ELF-1 (cell line): ENCODE results near the gene PTPRU.
"Not testable (repeated sequence)": the region's sequence is repeated elsewhere in the genome, so short reads cannot be mapped to it uniquely, and the experiment has no call there.

Experiments used
- DNase-seq: peaks from one replicate; pipeline ENCODE4 v3.0.0-alpha.2; 2016; ENCODE audit warnings: low read depth, low spot score

The PTPRU gene

DNA sequence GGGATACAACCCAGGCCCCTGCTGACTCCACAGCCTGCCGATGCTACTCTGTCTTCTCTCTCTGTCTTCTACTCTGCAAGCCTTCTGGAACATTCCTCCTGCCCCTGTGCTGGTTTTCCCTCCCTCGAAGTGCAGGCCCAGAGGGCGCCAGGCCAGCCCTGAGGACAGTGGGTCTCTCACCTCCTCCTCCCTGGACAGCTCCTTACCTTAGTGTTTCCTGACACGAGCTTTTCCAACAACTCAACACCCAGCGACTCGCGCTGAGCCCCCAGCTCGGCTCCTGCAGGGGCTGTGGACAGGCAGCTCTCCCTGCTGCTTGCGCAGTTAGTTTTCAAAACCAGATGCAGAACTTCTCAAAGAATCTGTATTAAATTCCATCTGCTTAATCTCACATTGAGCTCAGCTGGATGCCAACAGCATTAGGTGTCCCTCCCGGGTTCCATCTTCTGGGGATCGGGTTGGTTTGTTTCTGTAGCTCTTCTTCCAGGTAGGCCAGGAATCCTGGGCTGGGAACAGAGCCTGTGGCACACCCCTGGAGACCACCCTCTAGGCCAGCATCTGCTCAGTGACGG, 54.2 kb downstream of the PTPRU start:
- DNase-seq, result peak; percentile 28

DNA sequence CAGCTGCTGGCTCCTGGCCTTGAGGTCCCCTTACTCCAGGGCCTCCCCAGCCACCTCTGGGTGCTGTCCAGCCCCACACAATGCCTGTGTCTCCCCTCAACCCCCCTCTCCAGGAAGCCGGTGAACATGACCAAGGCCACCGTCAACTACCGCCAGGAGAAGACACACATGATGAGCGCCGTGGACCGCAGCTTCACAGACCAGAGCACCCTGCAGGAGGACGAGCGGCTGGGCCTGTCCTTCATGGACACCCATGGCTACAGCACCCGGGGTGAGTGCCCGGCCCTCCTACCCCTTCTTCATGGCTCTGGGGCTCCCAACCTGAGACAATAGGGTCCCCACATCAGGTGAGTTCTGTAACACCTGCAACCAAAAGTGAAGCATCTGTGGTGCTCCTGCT, 55.4 kb downstream of the PTPRU start:
- DNase-seq, result no peak

DNA sequence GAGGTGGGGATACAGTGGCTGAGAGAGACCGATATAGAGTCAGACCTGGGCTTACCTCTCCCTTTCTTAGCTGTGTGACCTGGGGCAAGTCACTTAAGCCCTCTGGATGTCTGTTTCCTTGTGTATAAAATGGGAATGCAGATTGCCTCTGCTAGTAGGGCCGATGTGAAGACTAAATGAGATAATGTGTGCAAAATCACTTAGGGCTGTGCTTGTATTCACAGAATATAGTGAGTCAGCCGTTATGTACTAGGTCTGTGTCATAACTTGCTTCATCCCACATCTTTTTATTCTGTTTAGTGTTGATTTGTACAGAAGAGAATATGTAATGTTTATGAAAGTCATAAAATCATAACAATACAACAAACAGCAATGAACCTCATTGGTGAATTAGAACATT, 56.0 kb downstream of the PTPRU start:
- DNase-seq, result no peak

DNA sequence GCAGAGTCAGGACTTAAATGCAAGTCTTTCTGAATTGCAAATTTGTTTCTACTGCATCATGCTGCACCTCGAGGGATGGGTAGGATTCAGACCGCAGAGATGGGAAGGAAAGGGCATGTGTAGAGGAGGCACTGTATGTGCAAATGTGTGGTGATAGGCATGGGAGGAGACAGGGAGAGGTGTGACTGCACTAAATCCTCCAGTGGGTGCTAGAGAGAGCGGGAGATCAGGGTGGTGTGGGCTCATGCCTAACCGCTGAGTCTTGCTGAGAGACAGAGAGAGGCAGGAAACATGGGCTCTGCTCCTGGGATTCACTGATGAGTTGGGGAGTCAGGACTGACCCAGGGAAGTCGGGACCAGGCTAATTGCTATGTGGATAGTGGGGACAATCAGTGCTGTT, 61.1 kb downstream of the PTPRU start:
- DNase-seq, result no peak

DNA sequence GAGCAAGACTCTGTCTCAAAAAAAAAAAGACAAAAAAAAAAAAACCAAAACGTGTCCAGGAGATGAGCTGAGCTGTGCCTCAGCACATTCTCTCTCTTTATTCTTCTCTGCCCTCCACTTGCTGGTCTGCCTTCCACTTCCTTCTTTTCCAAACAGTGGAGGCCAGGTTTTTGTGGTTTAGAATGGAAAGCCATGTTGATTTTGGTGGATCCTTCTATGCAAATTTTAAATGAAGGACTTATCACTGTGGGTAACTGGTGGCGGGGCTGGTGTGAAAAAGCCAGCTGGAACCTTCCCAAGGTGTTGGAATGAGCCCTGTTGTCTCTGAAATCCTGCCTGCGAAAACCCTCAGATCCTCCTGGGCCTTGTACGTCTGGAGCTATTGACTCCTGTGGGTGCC, 61.9 kb downstream of the PTPRU start:
- DNase-seq, result no peak

DNA sequence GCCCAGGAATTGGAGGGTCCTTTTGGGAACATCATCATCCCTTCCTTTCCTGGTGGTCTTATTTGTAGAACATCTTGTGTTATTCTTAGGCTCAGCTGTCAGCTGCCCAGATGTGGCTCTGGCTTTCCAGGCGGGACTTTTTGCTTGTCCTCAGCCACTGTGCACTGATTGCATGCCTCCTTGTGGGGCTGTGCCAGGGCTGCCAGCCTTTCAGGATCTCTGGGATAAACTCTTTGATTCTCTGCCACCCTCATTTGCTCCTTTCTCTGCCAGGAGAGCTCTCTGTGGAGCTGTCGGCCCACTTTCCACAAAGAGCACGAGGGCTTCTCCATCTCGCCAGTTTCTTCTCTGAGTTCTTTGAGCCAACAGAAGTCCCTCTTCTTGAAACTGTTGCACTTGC, 63.1 kb downstream of the PTPRU start:
- no peak for DNase-seq

DNA sequence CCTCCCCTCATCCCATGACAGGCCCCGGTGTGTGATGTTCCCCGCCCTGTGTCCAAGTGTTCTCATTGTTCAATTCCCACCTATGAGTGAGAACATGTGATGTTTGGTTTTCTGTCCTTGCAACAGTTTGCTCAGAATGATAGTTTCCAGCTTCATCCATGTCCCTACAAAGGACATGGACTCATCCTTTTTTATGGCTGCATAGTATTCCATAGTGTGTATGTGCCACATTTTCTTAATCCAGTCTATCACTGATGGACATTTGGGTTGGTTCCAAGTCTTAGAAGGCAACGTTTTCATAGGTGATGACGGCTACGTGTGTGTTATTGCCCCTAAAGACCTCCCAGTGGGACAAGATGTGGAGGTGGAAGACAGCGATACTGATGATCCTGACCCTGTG, 65.4 kb downstream of the PTPRU start:
- not testable (repeated sequence) for DNase-seq

DNA sequence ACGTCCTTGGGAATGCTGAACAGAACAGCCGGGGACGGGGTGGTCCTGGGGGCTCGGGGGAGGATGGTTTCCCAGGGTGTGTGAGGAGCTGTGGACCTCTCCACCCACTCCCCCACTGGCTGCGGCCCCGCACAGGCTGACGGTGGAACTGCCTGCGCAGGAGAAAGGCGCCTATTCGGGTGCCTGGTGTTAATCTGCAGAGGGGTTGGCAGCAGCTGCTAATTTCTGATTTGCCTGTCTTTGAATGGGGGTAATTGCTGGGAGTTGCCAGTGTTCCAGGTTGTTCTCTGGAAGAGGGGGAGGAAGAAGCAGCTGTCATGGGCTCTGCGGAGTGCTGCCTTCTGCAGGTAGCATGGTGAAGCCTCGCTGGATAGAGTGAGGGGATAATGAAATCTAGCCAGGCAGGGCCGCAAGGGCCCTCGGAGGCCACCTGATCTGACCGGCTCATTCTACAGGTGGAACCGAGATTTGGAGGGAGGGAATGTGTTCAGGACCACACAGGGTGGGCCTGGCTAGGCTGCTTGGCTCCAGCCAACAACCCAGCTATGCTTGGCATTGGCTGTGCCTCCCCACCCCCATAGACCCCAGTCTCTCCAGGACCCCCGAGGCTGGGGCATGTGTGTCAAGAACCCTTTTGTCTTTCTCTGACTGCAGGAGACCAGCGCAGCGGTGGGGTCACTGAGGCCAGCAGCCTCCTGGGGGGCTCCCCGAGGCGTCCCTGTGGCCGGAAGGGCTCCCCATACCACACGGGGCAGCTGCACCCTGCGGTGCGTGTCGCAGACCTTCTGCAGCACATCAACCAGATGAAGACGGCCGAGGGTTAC, 67.1 kb downstream of the PTPRU start:
- DNase-seq, result no peak

DNA sequence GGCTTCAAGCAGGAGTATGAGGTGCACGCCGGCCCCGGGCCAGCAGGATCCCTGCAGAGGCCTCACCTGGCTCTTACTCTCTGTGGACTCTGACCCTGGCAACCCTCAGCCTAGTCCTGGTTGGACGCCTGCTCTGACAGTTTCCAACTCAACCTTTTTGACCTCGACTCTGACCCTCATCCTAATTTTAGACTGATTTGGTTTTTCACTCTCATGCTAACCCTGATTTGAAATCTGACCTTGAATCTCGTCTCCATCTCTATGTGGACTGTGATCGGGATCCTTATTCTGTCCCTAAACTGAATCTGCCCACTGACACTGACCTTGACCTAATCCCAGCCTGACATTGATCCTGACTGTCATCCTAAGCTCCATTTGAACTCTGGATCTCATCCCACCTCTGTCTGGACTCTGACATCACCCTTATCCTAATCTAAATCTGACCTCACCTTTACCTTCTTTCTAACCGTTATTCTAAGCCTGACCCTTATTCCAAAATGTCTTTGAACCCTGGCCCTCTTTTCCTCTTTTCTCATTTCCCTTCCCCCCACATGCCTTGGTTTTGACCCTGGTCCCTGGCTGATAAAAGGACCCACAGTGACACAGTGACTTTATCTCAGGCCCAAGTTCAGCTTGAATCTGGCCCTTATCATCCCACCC, 67.8 kb downstream of the PTPRU start:
- no peak for DNase-seq

DNA sequence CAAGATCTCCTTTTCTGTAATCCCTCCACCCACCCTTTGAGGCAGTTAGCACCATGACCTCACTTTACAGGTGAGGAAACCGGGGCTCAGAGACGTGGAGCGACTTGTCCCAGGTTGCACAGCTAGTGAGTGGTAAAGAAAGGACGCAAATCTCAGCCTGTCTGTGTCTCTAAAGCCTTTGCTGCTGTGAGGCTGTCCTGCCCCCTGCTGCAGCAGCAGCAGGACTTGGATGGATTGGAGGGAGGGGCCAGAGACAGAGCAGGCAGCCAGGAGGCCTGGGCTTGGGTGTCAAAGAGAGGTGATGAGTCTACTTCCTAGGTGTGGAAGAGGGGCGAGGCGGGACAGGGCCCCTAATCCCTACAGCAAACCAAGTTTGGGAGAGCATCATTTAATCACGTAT, 69.6 kb downstream of the PTPRU start:
- DNase-seq, result peak; percentile 29

DNA sequence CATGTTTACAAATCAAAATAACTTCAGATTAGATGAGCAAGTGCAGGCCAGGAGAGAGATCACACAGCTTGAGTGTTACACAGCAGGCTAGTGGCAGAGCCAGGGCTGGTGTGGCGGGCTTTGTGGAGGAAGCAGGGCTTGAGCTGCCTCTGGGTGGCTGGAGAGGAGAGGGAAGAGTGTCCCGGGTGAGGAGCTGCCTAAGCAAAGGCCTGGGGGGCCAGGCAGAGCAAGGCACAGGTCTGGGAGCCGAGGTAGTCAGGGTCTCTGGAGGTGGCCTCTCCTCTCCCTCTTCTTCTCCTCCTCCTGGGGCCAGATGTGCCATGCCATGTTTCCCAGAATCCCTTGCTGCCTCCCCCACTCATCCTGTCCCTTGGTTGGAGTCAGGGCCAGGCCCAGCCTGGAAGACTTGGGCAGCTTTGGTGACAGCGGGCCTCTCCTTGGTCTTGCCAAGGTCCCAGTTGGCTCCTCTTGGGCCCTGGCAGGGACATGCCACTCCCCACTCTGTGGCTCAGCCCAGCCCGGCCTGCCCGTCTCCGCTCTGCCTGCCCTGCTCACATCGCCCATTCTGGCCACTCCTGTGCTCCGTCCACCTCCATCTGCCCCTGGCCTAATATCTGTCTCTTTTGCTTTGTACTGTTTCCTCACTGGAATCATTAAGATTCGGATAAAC, 70.3 kb downstream of the PTPRU start:
- no peak for DNase-seq

DNA sequence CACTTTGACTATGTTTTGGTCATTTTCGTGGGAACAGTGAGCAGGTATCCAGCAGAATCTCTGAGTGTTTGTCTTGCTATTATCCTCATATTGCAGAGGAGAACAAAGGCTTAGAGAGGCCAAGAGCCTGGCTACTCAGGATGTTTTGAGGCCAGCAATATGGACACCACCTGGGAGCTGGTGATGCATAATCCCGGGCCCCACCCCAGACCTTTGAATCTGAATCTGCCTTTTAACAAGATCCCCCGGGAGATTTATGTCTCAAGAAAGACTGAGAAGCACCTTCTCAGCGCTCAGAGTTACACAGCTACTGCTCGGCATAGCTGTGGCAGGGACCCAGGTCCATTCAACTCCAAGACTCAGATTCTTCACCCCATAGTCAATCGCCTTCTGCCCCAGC, 72.8 kb downstream of the PTPRU start:
- no peak for DNase-seq

DNA sequence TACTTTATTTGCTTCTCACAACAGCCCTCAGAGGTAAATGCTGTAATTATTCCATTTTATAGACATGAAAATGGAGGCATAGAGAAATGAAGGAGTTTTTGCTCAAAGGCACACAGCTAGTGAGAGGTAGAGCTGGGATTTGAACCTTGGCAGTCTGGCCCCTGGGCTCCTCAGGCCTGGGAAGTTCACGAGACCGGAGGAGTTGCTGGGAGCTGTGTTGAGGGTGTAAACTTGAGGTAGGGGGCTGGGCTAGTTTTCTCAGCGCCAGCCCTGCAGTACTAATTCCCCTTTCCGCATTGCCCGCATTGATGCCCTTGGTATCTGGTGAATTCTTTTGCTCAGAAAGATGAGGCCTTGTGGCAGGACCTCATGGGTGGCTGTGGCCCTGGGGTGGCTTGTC, 73.3 kb downstream of the PTPRU start:
- DNase-seq, result no peak

DNA sequence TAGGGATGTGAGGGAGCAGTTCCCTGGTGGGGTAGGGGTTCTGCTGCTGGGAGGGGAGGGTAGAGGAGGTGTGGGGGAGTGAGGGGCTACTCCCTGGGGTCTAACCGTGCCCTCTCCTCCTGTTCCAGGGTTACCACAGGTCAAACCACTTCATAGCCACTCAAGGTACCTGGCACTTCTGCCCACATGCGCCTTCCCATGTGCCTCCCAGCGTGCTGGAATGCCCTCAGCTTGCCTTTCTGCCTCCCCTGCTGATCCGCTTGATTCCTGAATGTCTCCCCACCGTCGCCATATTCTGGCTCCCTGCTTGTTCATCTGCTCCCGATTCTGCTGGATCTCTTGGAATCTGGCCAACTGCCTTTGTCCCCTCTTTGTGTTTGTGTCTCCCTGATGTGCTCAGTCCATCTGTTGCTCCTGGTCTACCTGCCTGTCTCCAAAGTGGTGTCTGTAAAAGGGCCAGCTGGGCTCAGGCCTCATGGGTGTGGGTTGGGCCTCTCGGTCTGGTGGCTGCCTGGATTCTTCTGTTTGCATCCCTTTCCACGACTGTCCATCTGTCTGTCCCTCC, 74.4 kb downstream of the PTPRU start:
- no peak for DNase-seq

DNA sequence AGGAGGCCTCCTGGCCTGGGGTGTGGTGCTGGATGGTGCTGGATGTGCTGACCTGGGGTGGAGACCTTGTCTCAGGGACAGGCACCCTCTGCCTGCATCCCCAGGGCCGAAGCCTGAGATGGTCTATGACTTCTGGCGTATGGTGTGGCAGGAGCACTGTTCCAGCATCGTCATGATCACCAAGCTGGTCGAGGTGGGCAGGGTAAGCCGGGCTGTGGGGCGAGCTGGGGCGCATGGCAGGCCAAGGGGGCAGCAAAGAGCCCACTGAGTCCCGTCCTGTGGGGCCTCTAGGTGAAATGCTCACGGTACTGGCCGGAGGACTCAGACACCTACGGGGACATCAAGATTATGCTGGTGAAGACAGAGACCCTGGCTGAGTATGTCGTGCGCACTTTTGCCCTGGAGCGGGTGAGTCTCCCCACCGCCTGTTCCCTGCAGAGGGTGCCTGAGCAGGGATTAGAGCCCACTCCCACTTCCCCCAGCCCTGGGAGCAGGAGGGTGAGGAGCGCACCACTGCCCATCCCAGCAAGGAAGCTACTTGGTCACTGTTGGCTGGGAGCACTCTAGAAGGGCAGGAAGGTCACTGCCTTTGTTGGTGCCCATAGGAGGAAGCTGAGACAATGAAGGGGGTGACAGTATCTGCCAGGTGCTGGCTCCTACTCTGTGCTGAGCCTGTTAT, 75.2 kb downstream of the PTPRU start:
- DNase-seq, result no peak

DNA sequence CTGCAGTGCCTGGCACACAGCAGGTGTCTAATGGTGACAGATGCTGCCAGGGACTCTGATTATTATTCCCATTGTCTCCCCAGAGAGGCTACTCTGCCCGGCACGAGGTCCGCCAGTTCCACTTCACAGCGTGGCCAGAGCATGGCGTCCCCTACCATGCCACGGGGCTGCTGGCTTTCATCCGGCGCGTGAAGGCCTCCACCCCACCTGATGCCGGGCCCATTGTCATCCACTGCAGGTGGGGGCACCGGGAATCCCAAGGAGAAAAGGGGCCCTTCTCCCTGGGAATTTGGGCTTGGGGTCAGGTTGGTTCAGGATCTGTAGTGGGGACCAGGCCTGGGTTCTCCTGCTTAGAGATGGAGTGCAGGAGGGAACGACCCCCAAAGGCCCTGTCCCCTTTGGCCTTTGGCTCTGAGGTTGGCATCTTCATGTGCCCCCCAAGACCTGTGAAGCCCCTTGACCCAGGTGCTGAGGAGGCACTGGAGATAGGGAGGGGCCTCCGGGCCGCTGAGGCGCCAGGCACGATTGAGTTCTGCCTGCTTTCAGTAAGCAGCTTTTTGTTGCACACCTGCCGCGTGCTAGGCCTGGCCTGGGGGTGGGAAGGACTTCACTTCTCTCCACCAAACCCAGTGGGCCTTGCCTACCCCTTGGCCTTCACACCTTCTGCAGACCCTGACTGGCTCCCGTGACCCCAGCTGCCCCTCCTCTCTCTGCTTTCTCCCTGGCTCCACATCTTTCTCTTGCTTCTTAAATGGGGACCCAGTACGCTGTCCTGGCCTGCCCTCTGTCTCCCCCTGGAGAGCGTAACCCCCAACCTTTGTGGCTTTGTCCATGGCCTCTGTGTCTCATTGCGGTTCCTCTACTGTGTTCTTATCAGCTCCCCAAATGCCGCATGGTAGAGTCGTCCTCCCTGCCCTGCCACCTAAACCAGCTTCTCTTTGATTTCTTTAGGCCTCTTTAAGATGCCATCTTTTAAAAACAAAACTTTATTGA, 76.4 kb downstream of the PTPRU start:
- no peak for DNase-seq

DNA sequence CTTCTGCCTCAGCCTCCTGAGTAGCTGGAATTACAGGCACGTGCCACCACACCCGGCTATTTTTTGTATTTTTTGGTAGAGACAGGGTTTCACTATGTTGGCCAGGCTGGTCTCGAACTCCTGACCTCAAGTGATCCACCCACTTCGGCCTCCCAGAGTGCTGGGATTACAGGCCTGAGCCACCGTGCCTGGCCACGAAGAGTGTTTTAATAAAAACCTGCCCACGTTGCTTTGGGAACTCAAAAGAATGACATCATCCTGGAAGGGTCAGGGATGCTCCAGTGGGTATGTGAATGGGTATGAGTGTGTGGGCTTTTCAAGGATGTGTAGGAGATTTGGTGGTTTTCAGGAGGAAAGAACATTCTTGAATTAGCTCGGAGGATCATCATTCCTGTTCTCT, 78.4 kb downstream of the PTPRU start:
- DNase-seq, result not testable (repeated sequence)

DNA sequence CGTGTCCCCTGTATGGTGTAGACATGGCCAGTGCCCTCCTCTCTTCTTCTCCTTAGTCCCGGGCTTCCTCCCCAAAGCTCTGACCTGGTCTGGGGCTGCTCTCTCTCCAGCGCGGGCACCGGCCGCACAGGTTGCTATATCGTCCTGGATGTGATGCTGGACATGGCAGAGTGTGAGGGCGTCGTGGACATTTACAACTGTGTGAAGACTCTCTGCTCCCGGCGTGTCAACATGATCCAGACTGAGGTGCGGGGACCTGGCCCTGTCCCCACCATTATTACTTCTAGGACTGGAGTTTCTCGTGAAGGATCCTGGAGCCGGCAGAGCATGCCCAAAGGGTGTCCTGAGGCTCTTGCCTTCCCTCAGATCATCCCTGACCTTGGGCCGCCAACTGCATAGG, 78.9 kb downstream of the PTPRU start:
- no peak for DNase-seq

DNA sequence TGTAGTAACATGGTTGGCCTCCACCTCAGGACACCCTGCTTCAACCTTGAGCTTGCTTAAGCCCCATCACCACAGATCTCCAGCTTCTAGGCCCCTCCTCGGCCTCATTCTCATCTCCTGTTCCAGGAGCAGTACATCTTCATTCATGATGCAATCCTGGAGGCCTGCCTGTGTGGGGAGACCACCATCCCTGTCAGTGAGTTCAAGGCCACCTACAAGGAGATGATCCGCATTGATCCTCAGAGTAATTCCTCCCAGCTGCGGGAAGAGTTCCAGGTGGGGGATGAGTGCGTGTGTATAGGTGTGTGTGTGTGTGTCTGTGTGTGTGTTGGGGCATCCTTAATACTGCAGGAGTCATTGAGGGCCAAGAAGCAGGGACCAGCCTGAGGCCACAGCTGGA, 79.6 kb downstream of the PTPRU start:
- no peak for DNase-seq
